DND-41 (cell line): Measurements from ENCODE around the gene CAPN15.

ENCODE experiments used
- CTCF ChIP-seq: IDR thresholded peaks from 2 replicates; pipeline ENCODE4 v1.5.1; 2012; ENCODE audit warnings: borderline replicate concordance, low read length, moderate library complexity, mild to moderate bottlenecking; ENCODE audit not compliant: poor library complexity, severe bottlenecking; ENCODE audit errors: extremely low read depth
- EZH2 ChIP-seq: IDR thresholded peaks from 3 replicates; pipeline ENCODE4 v1.6.1; 2012; ENCODE audit warnings: borderline replicate concordance, low read depth, mild to moderate bottlenecking, moderate library complexity, low read length, inconsistent platforms; ENCODE audit not compliant: severe bottlenecking

- TF ChIP-seq CTCF (no peak), EZH2 (no peak)
Measured at GRCh38 chr16:499924-500323, 27.6 kb upstream of the CAPN15 start.
